Measurements from ENCODE around the gene VAPA.
"Not testable (repeated sequence)": the region's sequence is repeated elsewhere in the genome, so short reads cannot be mapped to it uniquely, and the experiment has no call there.

The VAPA gene

GRCh38 chr18:9886005-9886348 lies 27.8 kb upstream of the VAPA start:
- no peak for DNase-seq

DNA sequence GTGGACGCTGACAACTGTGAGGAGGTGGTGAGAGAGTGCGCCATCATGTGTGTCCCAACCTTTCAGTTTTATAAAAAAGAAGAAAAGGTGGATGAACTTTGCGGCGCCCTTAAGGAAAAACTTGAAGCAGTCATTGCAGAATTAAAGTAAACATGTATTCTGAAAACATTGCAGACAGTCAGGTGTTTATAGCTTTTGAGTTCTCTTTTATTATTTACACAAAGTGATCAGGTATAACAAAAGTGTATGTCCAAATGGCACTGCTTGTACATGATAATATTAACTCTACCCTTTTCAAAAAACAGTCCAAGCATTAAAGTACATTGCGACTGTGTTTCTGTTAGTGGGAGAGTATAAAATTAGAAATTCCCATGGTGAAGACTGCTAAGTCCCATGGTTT lies 25.8 kb upstream of the VAPA start:
- DNase-seq, result no peak

DNA sequence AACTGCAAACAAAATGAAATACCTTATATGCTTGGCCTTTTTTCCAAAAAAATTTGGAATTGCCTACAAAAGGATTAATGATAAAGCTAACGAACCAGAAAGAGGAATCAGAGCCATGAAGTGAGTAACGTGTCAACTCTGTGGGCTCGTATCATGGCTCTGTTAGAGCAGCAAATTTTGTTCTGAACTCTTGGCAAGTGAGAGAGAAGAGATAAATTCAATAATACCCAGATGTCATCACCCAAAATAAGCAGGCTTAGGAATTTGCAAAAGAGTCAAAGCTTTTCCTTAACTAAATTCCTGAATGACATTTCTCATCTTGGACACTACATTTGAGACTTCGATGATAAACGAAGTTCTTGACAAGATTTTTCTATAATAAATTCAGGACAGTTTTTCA lies 23.6 kb upstream of the VAPA start:
- no peak for DNase-seq

DNA sequence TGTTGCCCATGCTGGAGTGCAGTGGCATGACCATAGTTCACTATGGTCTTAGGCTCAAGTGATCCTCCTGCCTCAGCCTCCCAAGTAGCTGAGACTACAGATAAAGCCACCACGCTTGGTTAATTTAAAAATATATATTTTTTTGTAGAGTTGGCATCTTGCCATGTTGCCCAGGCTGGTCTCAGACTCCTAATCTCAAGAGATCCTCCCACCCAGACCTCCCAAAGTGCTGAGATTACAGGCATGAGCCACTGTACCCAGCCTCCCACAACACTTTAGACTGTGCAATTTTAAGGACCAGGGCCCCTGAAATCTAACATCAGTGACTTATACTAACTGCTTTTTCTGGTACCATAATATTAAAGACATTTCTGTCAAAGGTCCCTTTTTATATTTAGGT lies 22.9 kb upstream of the VAPA start:
- no peak for DNase-seq

- not testable (repeated sequence) for DNase-seq
Observed at GRCh38 chr18:9891515-9891914, 22.3 kb upstream of the VAPA start.

GRCh38 chr18:9894454-9895068 lies 19.3 kb upstream of the VAPA start:
- DNase-seq, result no peak

DNA sequence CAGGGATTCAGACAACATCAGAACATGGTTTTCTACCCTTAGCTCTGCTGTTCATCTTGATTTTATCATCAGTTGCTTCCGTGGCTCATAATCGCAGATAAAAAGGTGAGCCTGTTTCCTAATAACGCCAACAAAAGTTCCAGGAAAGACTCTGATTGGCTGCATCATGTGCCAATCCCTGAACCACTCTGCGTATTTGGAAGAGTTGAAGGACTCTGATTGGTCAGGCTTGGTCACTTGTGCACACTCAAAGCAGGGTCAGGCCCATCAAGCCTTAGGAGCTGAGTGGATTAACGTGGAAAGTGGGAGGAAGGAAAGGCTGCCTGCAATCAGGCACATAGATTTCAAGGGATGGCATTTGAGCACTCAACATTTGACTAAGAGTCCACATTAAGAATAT lies 16.7 kb upstream of the VAPA start:
- no peak for DNase-seq

GRCh38 chr18:9897787-9898291 lies 16.0 kb upstream of the VAPA start:
- DNase-seq, result not testable (repeated sequence)

- DNase-seq, result no peak
Observed at GRCh38 chr18:9898792-9899549, 14.8 kb upstream of the VAPA start.

DNA sequence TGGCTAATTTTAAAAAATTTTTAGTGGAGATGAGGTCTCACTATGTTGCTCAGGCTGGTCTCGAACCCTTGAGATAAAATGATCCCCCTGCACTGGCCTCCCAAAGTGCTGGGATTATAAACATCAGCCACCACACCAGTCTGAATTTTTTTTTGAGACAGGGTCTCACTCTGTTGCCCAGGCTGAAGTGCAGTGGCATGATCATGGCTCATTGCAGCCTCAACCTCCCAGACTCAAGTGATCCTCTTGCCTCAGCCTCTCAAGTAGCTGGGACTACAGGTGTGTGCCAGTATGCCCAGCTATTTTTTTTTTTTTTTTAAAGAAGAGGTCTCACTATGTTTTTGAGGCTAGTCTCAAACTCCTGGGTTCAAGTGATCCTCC lies 14.3 kb upstream of the VAPA start:
- not testable (repeated sequence) for DNase-seq

- DNase-seq, result no peak
Observed at GRCh38 chr18:9900699-9901098, 13.1 kb upstream of the VAPA start.

- no peak for DNase-seq
Observed at GRCh38 chr18:9901377-9901776, 12.4 kb upstream of the VAPA start.

GRCh38 chr18:9902264-9902663 lies 11.6 kb upstream of the VAPA start:
- not testable (repeated sequence) for DNase-seq

- no peak for DNase-seq
Observed at GRCh38 chr18:9902832-9903231, 11.0 kb upstream of the VAPA start.

GRCh38 chr18:9905401-9905922 lies 8.4 kb upstream of the VAPA start:
- DNase-seq, result no peak

GRCh38 chr18:9906481-9906880 lies 7.3 kb upstream of the VAPA start:
- no peak for DNase-seq

- no peak for DNase-seq
Observed at GRCh38 chr18:9907867-9908266, 5.9 kb upstream of the VAPA start.

DNA sequence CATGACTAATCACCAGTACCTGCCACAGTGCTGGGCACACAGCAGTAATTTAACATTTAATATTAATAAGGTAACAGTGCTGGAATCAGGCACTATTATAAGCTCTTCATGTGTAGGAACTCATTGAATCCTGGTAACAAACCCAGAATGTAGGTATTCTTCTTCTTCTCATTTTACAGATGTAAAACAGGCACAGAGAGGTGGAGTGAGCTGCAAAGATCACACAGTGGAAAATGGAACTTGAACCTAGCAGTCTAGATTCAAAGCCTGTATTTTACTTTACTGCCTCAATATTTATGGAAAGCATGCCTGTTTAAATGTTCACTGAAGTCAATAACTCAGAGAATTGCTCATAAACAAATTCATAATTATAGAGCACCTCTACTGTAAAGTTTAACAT lies 3.7 kb upstream of the VAPA start:
- no peak for DNase-seq

GRCh38 chr18:9910661-9911060 lies 3.2 kb upstream of the VAPA start:
- no peak for DNase-seq

GRCh38 chr18:9911226-9911625 lies 2.6 kb upstream of the VAPA start:
- no peak for DNase-seq

GRCh38 chr18:9912285-9912684 lies 1.5 kb upstream of the VAPA start:
- not testable (repeated sequence) for DNase-seq

- DNase-seq, result no peak
Observed at GRCh38 chr18:9913151-9913525, 678 bp upstream of the VAPA start.

- DNase-seq, result no peak
Observed at GRCh38 chr18:9914334-9914583, 443 bp downstream of the VAPA start.

- peak; percentile 70 to 73 for DNase-seq
Observed at GRCh38 chr18:9914584-9915290, 921 bp downstream of the VAPA start.
